GM12874 (cell line): ENCODE measurements around the gene TSPAN9.

Source experiments
- TF ChIP-seq, protein P1 (sequence below): IDR thresholded peaks from 2 replicates; pipeline ENCODE4 v1.5.1; 2011; ENCODE audit warnings: low read depth, mild to moderate bottlenecking, control low read depth, low read length, moderate library complexity; ENCODE audit not compliant: insufficient read depth

Gene TSPAN9

DNA sequence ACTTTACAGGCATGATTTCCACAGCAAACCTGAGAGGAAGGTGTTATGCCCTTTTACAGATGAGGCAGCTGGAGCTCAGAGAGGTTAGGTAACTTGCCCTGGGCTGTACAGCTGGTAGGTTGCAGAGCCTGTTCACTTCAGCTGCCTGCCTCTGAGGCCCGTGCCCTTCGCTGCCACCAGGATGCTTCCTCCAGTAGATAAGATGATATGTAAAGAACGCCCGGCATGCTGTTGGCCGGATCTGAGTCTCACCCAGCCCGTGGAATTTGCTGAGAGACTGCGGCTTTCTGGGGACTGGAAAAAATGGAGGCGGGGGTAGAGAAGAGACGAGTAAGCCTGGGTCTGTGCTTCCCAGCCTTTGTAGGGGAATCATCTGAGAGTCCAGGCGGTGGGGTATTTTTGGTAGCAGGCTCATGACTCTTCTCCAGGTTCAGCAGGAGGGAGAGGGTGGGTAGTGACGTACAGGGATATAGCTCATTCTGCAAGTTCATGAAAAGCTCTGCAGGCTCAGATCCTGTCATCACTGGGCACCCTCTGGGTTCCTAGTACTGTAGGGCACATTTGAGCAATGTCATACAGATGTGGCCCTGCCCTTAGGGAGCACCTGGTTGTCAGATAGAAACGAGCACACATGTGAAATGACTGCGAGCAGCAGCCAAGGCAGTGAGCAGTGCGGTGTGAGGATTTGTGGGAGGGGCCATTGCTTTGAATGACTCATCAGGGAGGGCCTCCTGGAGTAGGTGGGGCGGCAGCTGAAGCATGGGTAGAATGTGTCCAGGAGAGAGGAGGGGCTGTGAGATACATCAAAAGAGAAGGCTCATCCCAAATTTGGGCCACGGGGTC is 159.4 kb downstream of the TSPAN9 start:
- TF ChIP-seq, protein P1, sequence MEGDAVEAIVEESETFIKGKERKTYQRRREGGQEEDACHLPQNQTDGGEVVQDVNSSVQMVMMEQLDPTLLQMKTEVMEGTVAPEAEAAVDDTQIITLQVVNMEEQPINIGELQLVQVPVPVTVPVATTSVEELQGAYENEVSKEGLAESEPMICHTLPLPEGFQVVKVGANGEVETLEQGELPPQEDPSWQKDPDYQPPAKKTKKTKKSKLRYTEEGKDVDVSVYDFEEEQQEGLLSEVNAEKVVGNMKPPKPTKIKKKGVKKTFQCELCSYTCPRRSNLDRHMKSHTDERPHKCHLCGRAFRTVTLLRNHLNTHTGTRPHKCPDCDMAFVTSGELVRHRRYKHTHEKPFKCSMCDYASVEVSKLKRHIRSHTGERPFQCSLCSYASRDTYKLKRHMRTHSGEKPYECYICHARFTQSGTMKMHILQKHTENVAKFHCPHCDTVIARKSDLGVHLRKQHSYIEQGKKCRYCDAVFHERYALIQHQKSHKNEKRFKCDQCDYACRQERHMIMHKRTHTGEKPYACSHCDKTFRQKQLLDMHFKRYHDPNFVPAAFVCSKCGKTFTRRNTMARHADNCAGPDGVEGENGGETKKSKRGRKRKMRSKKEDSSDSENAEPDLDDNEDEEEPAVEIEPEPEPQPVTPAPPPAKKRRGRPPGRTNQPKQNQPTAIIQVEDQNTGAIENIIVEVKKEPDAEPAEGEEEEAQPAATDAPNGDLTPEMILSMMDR: no peak

DNA sequence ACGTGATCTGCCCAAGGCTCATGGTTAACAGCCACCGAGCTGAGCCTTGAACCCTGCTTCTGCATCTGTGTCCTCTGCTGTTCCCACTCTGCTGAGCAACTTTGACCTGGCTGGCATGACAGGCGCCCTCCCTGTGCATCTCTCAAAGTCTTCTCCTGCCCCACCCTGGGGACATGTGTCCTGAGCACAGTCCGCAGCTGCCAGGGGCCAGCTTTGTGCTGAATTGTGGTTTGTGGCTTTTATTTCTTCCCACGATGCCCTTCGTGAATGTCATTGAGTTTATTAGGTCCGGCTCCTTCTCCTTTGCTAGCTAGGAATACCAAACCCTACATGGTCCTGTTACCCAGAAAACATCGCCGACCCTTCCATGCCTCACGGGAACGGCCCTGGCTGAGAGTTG is 161.0 kb downstream of the TSPAN9 start:
- TF ChIP-seq, protein P1: no peak

DNA sequence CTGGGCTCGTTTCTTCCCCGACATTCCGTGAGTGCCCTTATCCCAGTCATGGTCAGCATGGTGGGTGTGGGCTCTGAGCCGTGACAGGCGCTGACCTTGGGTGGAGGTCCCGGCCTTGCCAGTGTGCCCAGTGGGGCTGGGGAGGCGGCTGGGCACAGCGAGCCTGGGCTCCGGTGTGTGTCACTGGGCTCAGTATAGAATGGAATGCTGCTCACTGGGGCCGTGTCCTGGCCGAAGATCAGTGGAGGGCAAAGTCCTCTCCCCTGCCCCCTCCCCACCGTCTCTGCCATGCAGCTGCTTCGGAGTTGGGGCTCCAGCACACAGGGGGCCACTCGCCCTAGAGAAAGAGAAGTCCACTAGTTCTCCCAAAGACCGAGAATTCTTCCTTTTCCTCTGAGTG is 164.4 kb downstream of the TSPAN9 start:
- TF ChIP-seq, protein P1: no peak

DNA sequence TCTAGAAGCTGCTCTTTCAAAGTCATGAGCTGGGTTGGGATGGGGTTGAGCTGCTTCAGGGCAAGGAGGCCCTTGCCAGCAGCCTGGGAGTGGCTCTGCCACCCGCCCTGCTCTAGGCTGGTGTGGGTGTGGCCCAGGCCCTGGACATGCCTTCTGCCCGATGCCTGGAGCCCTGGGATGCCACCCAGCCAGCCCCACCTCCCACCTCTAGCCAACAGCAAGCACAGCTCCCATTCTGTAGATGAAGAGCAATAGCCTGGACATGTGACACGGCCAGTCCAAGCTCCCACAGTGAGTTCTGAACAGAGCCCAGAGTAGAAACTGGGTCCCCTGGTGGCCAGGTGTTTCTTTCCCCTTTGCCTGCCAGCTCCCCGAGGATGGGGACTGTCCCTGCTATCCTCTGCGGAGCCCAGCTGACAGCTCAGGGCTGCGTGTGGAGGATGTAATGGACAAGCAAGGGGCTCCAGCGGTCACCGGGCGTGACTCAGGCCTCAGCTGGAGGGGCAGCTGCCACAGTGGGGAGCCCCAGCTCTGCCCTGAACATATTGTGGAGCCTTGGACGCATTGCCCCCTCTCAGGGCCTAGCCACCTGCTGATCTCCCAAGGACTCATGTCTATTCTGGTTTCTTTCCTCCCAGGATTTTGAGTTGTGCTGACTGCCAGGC is 165.2 kb downstream of the TSPAN9 start:
- TF ChIP-seq, protein P1: no peak

DNA sequence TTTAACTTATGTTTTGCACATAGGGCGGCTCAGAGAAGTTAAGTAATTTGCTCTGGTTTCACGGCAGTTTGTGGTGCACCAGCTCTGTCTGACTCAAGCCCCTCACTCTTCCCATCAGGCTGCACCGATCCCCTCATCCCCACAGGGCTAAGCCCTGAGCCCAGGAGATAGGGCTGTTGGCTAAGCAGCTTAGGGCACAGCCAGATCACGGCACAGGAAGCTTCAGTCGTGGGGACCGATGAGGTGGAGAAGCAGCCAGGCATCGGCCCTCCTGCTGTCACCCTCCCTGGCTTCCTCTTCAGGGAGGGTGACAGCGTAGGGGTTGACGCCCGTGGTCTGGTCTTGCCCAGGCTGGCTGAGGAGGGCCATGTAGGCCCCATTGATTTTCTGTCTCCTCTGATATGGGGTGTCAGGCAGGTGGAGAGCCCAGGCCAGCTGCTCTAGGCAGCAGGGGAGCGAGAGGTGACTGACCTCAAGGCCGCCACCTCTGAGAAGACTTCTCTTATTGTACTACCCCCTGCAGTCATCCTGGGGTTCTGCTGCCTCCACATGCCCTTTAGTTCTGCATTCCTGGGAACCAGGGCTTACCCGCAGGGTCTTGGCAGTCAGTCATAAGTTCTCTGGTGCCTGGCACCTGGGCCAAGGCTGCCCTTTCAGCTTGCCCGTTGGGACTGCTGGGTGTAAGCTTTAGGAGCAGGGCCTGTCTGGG is 166.4 kb downstream of the TSPAN9 start:
- TF ChIP-seq, protein P1: no peak

DNA sequence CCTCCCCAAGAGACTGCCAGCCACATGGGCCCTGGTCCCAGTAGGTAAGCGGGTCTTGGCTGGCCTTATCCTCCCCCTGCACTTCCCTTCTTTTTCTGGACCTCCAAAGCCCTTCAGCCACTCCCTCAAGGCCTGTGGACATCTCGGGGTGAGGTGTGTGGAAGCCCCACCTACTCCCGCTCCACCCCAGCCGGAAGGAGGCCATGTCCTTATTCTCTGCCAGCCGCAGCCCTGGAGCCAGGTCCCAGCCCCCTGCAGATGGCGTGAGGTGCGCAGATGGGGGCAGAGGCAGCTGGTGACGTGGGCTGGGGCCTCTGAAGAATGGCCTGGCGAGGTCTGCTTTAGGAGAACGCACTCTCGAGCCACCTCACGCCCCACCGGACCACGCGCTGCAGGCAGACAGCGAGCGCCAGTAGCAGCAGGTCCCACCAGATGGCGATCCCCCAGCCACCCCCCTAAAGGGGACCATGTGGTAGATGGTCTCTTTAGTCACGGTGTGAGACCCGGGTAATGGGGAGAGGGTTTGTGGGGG is 167.1 kb downstream of the TSPAN9 start:
- TF ChIP-seq, protein P1: no peak

DNA sequence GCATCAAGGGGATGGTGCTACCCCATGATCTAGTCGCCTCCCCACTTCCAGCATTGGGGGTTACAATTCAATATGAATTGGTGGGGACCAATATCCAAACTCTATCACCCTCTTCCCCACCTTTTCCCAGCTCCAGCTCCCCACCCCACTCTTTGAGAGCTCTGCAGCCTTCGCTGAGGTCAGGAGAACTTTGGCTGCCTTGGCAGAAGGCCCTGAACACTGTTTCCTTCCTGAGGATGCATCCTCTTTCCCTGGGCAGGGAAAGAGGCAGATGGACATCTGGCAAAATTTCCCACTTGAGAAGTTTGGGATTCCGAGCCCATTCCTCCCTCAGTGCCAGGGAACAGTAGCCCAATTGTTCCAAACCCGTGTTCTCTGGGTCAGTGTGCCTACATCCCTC is 169.1 kb downstream of the TSPAN9 start:
- TF ChIP-seq, protein P1: no peak
